Measurements from ENCODE around the gene PXDN.

Gene PXDN

GRCh38 chr2:1632510-1632909 is 111.8 kb downstream of the PXDN start:
- Histone ChIP-seq H3K79me2 (ENCODE audit: control insufficient read depth, insufficient read depth, low read length) (no peaks in the 10 kb centered on the region), H3K4ac (ENCODE audit: low read depth, low read length) (no peak overlapping the region), H3K9ac (ENCODE audit: low read length) (no peak overlapping the region), H3K4me3 (ENCODE audit: low read length) (no peak overlapping the region), H3K4me1 (ENCODE audit: control insufficient read depth, low read depth, low read length) (no peaks in the 10 kb centered on the region), H3K56ac (ENCODE audit: low read length) (no peak overlapping the region), H4K5ac (ENCODE audit: low read length) (no peak overlapping the region), H3K36me3 (ENCODE audit: control insufficient read depth, insufficient read depth, low read length) (peaks cover 3% of the 10 kb centered on the region), H3K4me2 (ENCODE audit: low read length) (no peak overlapping the region), H3K27ac (ENCODE audit: low read depth, low read length) (no peak overlapping the region), H2BK120ac (ENCODE audit: low read depth, low read length) (no peak overlapping the region), H3K79me1 (ENCODE audit: low read length) (no peaks in the 10 kb centered on the region), H4K8ac (ENCODE audit: low read depth, low read length) (no peak overlapping the region), H3K18ac (ENCODE audit: low read length) (no peak overlapping the region), H3K27me3 (ENCODE audit: insufficient read depth, low read length, poor library complexity) (no peaks in the 10 kb centered on the region), H3K23ac (ENCODE audit: low read length) (no peak overlapping the region), H2AK5ac (ENCODE audit: low read length) (no peak overlapping the region), H2BK5ac (ENCODE audit: low read length) (no peak overlapping the region), H2BK15ac (replicated peaks; ENCODE audit: low read depth) (no peak overlapping the region)
- WGBS (ENCODE audit: extremely low coverage, insufficient coverage, low lambda C conversion rate), result no CpG with 5 or more reads among the region's 13 CpGs
- DNase-seq, result no peak

GRCh38 chr2:1632002-1632348 is 112.3 kb downstream of the PXDN start:
- Histone ChIP-seq H3K36me3 (ENCODE audit: control insufficient read depth, insufficient read depth, low read length) (peaks cover 3% of the 10 kb centered on the region), H3K4me2 (ENCODE audit: low read length) (no peak overlapping the region), H3K23ac (ENCODE audit: low read length) (no peak overlapping the region), H2BK120ac (ENCODE audit: low read depth, low read length) (no peak overlapping the region), H3K27me3 (ENCODE audit: insufficient read depth, low read length, poor library complexity) (no peaks in the 10 kb centered on the region), H3K56ac (ENCODE audit: low read length) (no peak overlapping the region), H3K18ac (ENCODE audit: low read length) (no peak overlapping the region), H3K4me3 (ENCODE audit: low read length) (no peak overlapping the region), H4K5ac (ENCODE audit: low read length) (no peak overlapping the region), H3K9ac (ENCODE audit: low read length) (no peak overlapping the region), H3K4me1 (ENCODE audit: control insufficient read depth, low read depth, low read length) (no peaks in the 10 kb centered on the region), H2AK5ac (ENCODE audit: low read length) (no peak overlapping the region), H4K8ac (ENCODE audit: low read depth, low read length) (no peak overlapping the region), H2BK15ac (replicated peaks; ENCODE audit: low read depth) (no peak overlapping the region), H3K4ac (ENCODE audit: low read depth, low read length) (no peak overlapping the region), H3K27ac (ENCODE audit: low read depth, low read length) (no peak overlapping the region), H3K79me2 (ENCODE audit: control insufficient read depth, insufficient read depth, low read length) (no peaks in the 10 kb centered on the region), H3K79me1 (ENCODE audit: low read length) (no peaks in the 10 kb centered on the region), H2BK5ac (ENCODE audit: low read length) (no peak overlapping the region)
- WGBS (ENCODE audit: extremely low coverage, insufficient coverage, low lambda C conversion rate), result no CpG with 5 or more reads among the region's 7 CpGs
- DNase-seq, result no peak

GRCh38 chr2:1631292-1632001 is 112.9 kb downstream of the PXDN start:
- WGBS (ENCODE audit: extremely low coverage, insufficient coverage, low lambda C conversion rate), result no CpG with 5 or more reads among the region's 6 CpGs
- no peak overlapping the region for H3K4me3 ChIP-seq (ENCODE audit: low read length)
- no peak overlapping the region for H3K23ac ChIP-seq (ENCODE audit: low read length)
- H3K4ac ChIP-seq (ENCODE audit: low read depth, low read length), result no peak overlapping the region
- no peaks in the 10 kb centered on the region for H3K79me2 ChIP-seq (ENCODE audit: control insufficient read depth, insufficient read depth, low read length)
- H3K79me1 ChIP-seq (ENCODE audit: low read length), result no peaks in the 10 kb centered on the region
- H4K5ac ChIP-seq (ENCODE audit: low read length), result no peak overlapping the region
- no peak overlapping the region for H3K18ac ChIP-seq (ENCODE audit: low read length)
- no peak overlapping the region for H3K4me2 ChIP-seq (ENCODE audit: low read length)
- no peak overlapping the region for H2AK5ac ChIP-seq (ENCODE audit: low read length)
- no peak overlapping the region for H2BK120ac ChIP-seq (ENCODE audit: low read depth, low read length)
- H3K4me1 ChIP-seq (ENCODE audit: control insufficient read depth, low read depth, low read length), result no peaks in the 10 kb centered on the region
- no peak for DNase-seq
- H4K8ac ChIP-seq (ENCODE audit: low read depth, low read length), result no peak overlapping the region
- H3K27me3 ChIP-seq (ENCODE audit: insufficient read depth, low read length, poor library complexity), result no peaks in the 10 kb centered on the region
- H2BK5ac ChIP-seq (ENCODE audit: low read length), result no peak overlapping the region
- H3K56ac ChIP-seq (ENCODE audit: low read length), result no peak overlapping the region
- no peak overlapping the region for H3K27ac ChIP-seq (ENCODE audit: low read depth, low read length)
- H2BK15ac ChIP-seq (replicated peaks; ENCODE audit: low read depth), result no peak overlapping the region
- no peak overlapping the region for H3K9ac ChIP-seq (ENCODE audit: low read length)
- H3K36me3 ChIP-seq (ENCODE audit: control insufficient read depth, insufficient read depth, low read length), result peaks cover 3% of the 10 kb centered on the region

- no peak overlapping the region for H4K5ac ChIP-seq (ENCODE audit: low read length)
- H2BK120ac ChIP-seq (ENCODE audit: low read depth, low read length), result no peak overlapping the region
- H3K4me1 ChIP-seq (ENCODE audit: control insufficient read depth, low read depth, low read length), result peaks cover 4% of the 10 kb centered on the region
- no peak overlapping the region for H3K4me3 ChIP-seq (ENCODE audit: low read length)
- H3K27me3 ChIP-seq (ENCODE audit: insufficient read depth, low read length, poor library complexity), result no peaks in the 10 kb centered on the region
- no peaks in the 10 kb centered on the region for H3K36me3 ChIP-seq (ENCODE audit: control insufficient read depth, insufficient read depth, low read length)
- H3K23ac ChIP-seq (ENCODE audit: low read length), result no peak overlapping the region
- H4K8ac ChIP-seq (ENCODE audit: low read depth, low read length), result no peak overlapping the region
- no peak overlapping the region for H2BK15ac ChIP-seq (replicated peaks; ENCODE audit: low read depth)
- H3K79me2 ChIP-seq (ENCODE audit: control insufficient read depth, insufficient read depth, low read length), result no peaks in the 10 kb centered on the region
- H3K4me2 ChIP-seq (ENCODE audit: low read length), result no peak overlapping the region
- no peak for DNase-seq
- H2BK5ac ChIP-seq (ENCODE audit: low read length), result no peak overlapping the region
- no peak overlapping the region for H3K9ac ChIP-seq (ENCODE audit: low read length)
- H2AK5ac ChIP-seq (ENCODE audit: low read length), result no peak overlapping the region
- no peak overlapping the region for H3K18ac ChIP-seq (ENCODE audit: low read length)
- H3K79me1 ChIP-seq (ENCODE audit: low read length), result no peaks in the 10 kb centered on the region
- no CpG with 5 or more reads among the region's 2 CpGs for WGBS (ENCODE audit: extremely low coverage, insufficient coverage, low lambda C conversion rate)
- H3K27ac ChIP-seq (ENCODE audit: low read depth, low read length), result no peak overlapping the region
- H3K56ac ChIP-seq (ENCODE audit: low read length), result no peak overlapping the region
- no peak overlapping the region for H3K4ac ChIP-seq (ENCODE audit: low read depth, low read length)
Observed at GRCh38 chr2:1628893-1629292, 115.4 kb downstream of the PXDN start.

- H4K8ac ChIP-seq (ENCODE audit: low read depth, low read length), result no peak overlapping the region
- H3K4me3 ChIP-seq (ENCODE audit: low read length), result no peak overlapping the region
- H3K9ac ChIP-seq (ENCODE audit: low read length), result no peak overlapping the region
- H2BK120ac ChIP-seq (ENCODE audit: low read depth, low read length), result no peak overlapping the region
- no peak overlapping the region for H3K4ac ChIP-seq (ENCODE audit: low read depth, low read length)
- no peak for DNase-seq
- no peak overlapping the region for H3K18ac ChIP-seq (ENCODE audit: low read length)
- no CpG with 5 or more reads among the region's 9 CpGs for WGBS (ENCODE audit: extremely low coverage, insufficient coverage, low lambda C conversion rate)
- H2AK5ac ChIP-seq (ENCODE audit: low read length), result no peak overlapping the region
- no peaks in the 10 kb centered on the region for H3K27me3 ChIP-seq (ENCODE audit: insufficient read depth, low read length, poor library complexity)
- H2BK15ac ChIP-seq (replicated peaks; ENCODE audit: low read depth), result no peak overlapping the region
- H3K56ac ChIP-seq (ENCODE audit: low read length), result no peak overlapping the region
- no peak overlapping the region for H3K23ac ChIP-seq (ENCODE audit: low read length)
- H3K27ac ChIP-seq (ENCODE audit: low read depth, low read length), result no peak overlapping the region
- no peak overlapping the region for H2BK5ac ChIP-seq (ENCODE audit: low read length)
- no peak overlapping the region for H3K4me2 ChIP-seq (ENCODE audit: low read length)
- no peaks in the 10 kb centered on the region for H3K79me1 ChIP-seq (ENCODE audit: low read length)
- H4K5ac ChIP-seq (ENCODE audit: low read length), result no peak overlapping the region
- peaks cover 4% of the 10 kb centered on the region for H3K4me1 ChIP-seq (ENCODE audit: control insufficient read depth, low read depth, low read length)
- H3K79me2 ChIP-seq (ENCODE audit: control insufficient read depth, insufficient read depth, low read length), result no peaks in the 10 kb centered on the region
- no peaks in the 10 kb centered on the region for H3K36me3 ChIP-seq (ENCODE audit: control insufficient read depth, insufficient read depth, low read length)
Observed at GRCh38 chr2:1627628-1628381, 116.5 kb downstream of the PXDN start.

All from mesendoderm (in vitro differentiated cells).